ENCODE data around the gene UBE4A.
"Not testable (repeated sequence)": the region's sequence is repeated elsewhere in the genome, so short reads cannot be mapped to it uniquely, and the experiment has no call there.

UBE4A gene

GRCh38 chr11:118401880-118402590, 42.6 kb downstream of the UBE4A start:
- peak; percentile 51 for DNase-seq

- DNase-seq, result not testable (repeated sequence)
Measured at GRCh38 chr11:118402594-118402993, 43.2 kb downstream of the UBE4A start.

- DNase-seq, result no peak
Measured at GRCh38 chr11:118406599-118407166, 47.3 kb downstream of the UBE4A start.

GRCh38 chr11:118410055-118410745, 50.8 kb downstream of the UBE4A start:
- DNase-seq, result no peak

DNA sequence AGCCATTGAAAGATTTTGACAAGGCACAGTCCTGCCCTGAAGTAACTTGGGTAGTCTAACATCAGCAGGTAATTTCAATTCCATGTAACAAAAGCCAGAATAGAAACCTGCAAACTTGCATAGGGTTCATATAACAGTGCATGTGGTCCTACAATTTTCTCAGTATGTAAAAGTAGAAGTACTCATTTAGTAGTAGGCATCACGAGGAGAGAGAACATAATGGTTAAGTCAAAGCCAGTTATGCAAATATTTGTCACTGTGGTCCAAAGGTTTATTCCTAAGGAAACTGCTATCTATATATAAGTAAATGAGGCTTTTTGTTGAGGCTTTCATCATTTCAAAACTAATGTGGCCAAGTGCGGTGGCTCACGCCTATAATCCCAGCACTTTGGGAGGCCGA, 52.1 kb downstream of the UBE4A start:
- no peak for DNase-seq

GRCh38 chr11:118412921-118413320, 53.5 kb downstream of the UBE4A start:
- no peak for DNase-seq

DNA sequence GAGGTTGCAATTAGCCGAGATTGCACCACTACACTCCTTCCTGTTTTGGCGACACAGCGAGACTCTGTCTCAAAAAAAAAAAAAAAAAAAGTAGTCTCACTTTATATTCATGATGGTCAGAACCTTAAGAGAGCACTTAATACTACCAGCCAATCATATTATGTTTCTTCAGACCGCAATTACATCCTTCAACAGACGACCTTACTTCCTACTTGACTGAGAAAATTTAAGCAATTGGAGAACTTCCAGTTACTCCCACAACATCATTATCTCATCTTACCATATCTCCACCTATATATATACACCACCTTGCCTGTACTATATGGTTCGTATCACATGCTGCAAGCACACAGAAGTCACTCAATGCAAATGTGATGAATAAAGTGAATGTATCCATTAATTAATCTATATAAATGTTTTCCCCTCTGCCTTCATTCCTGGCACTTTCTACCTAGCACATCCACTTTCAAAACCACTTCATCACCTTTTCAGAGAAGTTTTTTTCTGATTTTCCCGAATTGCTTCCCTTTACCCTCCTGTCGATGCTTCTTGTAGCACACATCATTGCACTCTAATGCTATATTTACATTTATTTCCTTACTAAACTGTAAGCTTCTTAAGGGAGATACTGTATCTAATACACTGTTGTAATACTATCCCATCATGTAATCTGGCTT, 55.8 kb downstream of the UBE4A start:
- DNase-seq, result no peak

DNA sequence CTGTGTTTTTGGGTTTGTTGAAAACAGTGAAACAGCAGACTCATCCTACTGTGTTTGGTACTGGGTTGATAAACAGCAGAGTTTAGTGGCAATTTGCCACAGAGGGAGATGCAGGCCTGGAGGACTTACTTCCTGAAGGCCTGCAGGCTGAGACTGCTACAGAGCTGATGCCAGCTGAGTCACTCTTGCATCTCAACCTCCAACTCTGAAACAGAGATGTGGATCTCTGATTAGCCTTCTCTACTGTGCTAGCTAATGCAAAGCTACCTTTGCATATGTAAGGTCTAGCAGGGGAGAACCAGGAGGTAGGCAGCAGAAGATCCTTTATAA, 56.3 kb downstream of the UBE4A start:
- DNase-seq, result peak; percentile 52

DNA sequence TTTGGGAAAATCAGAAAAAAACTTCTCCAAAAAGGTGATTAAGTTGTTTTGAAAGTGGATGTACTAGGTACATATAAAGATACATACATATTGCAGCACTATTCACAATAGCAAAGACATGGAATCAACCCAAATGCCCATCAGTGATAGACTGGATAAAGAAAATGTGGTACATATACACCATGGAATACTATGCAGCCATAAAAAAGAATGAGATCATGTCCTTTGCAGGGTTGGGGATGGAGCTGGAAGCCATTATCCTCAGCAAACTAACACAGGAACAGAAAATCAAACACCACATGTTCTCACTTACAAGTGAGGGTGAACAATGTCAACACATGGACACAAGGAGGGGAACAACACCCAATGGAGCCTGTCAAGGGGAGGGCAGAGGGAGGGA, 57.5 kb downstream of the UBE4A start:
- DNase-seq, result not testable (repeated sequence)

DNA sequence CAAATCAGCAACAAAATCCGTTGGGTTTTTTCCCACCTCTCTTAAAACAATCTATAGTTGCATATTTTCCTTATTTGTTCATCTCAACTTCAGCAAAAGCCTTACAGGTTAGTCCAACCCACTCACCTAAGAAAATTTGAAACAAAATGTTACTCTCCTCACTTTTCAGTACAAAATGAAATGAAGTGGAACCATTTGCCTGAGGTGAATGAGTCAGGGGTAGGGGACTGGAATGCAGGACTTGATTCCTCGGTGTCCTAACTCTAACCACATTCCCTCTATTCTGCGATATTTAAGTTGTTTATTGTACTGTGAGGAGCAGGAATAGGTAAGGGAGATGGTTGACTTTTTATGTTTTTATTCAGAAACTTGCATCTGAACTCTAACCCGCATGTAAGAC, 58.4 kb downstream of the UBE4A start:
- DNase-seq, result no peak

- DNase-seq, result no peak
Measured at GRCh38 chr11:118418766-118419165, 59.4 kb downstream of the UBE4A start.

DNA sequence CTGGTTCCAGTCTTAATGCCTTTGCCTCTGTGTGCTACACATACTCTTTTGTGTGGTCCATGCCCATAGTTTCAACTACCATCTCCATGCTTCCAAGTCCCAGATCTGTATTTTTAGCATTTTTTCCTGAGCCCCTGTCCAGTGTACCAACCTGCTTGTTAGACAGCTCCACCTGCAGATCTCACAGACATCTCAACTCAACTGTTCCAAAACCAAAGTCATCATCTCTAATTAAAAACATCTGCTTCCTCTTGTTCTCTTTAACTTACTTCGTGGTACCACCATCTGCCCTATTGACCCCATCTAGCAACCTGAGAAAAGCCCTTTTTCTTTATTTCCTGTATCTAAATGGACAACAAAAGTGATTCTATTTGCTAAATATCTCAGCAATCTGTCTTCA, 68.3 kb downstream of the UBE4A start:
- DNase-seq, result no peak

DNA sequence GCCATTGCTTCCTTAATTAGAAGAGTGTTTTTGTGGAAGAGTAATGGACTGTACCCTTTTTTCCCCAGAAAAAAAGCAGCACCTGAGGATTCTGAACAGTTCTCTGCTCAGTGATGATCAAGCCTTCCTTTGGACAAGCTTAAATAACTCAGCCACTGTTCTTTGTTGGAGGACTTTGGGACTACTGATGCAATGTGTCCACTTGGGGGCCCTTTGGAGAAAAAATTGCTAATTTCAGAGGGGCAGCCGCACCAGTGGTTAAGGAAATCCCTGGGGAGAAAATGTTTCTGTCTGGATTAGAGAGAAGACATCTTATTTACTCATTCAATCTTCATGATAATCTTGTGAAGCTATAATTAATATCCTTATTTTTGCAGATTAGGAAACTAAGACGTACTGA, 71.6 kb downstream of the UBE4A start:
- DNase-seq, result peak; percentile 24

- peak; percentile 44 for DNase-seq
Measured at GRCh38 chr11:118434123-118434552, 74.7 kb downstream of the UBE4A start.

DNA sequence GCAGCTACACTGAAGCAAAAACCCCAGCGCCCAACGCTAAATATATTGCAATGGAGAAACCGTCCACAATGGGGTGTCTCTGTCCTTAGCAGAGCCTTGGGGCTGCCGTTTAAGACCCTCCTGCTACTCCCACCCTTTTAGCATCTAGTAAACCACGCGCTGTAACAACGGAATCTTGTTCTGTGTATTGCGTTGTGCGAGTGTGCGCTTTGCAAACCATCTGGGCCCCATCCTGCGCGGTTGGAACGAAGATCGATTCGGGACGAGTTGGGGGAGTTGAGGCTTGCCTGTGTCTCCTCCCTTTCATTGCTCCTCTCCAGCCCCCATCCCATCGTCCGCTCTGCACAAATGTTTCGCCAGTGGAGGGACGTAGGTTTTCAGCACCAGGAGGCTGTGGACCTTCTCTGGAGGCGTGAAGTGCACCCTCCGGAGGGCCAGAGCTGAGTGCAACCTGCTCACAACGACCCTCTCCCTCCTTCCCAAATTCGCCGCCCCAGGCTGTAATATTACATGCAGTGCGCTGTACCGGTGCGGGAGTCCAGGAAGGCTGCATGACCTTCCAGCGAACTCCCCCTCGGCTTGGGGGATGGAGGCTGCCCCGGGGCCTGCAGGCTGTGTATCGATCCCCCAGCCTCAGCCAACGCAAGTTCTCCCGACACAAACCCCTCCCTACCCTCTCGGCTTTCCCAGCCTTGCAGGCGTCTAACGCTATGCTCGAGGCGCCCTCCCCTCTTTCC, 75.3 kb downstream of the UBE4A start:
- DNase-seq, result peak; percentile 13

DNA sequence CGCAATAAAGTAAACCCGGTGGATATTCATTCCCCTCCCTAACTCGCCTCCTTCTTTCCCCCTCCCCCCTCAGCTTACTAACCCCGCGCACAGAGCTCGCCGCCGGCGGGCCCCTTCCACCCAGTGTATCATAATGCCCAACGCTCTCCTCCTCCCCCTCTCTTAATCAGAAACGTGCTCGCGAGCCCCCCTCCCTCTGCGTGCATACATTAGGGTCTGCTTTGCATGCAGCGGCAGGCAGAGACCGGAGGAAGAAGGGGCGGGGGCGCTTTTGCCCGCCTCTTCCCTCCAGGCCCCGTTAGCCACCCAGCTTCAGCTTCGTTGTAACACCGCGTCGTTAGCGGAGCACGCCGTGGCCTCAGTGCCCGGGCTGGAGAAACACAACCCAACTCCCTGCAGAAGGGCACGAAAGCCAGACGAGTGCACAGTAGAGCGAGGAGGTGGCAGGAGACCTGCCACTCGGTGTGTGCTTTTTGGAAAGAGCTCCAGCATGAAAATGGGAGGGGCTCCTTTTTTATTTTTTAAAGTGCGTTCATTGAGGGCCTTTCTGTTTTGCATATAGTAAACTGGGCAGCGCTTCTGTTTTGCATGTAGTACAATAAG, 76.0 kb downstream of the UBE4A start:
- peak; percentile 63 for DNase-seq

GRCh38 chr11:118435893-118436624, 76.7 kb downstream of the UBE4A start, which contains the start of gene KMT2A:
KMT2A (plus strand) TSS chr11:118436492; CDS start chr11:118436513, 21 bp downstream.
- DNase-seq, result peak; percentile 92

DNA sequence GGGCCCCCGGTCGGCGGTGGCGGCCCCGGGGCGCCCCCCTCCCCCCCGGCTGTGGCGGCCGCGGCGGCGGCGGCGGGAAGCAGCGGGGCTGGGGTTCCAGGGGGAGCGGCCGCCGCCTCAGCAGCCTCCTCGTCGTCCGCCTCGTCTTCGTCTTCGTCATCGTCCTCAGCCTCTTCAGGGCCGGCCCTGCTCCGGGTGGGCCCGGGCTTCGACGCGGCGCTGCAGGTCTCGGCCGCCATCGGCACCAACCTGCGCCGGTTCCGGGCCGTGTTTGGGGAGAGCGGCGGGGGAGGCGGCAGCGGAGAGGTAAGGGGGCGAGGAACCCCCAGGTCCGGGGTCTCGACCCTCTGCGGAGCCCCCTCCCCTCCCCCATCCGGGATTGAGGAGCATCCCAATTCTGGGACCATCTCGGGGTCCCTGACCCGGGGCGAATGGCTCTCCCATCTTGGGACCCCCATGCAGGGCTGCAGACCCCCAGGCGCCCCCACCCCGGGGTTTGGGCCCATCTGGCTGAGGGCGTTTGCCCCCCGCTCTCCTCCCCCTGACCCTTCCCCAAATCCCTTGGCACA, 77.3 kb downstream of the UBE4A start:
- DNase-seq, result no peak

DNA sequence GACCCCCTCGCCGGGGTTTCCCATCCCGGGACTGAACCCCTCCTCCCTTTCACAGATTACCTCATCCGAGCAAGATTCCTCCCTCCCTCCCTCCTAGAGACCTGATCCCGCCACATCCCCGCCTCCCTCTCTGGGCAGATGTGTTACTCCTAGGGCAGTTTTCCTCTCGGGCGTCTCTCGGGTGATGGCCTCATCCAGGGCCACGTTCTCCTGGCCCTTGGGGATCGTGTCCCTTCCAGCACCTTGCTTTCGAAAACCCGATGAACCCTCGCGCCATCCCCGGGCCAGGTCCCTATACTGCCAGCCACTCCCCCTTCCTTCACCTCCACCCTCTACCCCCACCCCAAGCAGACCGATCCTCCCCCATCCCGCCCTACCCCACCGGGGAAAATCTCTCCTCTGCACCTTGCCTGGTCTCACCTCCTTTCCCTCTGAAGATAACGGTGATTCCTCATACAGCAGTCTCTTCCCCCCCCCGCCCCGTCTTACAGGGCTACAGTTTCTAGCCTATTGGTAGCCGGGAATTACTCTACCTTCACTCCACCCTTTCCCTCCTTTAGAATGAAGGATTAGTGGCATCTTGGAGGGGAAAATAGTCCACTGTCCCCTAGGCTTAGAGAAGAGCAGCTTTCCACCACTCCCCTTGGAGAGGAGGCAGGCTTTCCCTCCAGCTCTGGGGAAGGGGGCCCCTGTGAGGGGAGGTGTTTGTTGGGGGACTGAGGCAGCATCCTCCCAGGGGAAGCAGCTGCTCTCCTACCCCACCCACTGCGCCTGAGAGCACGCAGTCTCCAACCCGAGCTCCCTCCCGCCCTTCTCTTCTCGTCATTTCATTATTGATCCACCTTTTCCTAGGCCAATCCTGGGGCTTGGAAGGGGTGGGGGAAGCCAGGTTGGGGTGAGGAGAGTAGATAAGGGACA, 78.1 kb downstream of the UBE4A start:
- no peak for DNase-seq

DNA sequence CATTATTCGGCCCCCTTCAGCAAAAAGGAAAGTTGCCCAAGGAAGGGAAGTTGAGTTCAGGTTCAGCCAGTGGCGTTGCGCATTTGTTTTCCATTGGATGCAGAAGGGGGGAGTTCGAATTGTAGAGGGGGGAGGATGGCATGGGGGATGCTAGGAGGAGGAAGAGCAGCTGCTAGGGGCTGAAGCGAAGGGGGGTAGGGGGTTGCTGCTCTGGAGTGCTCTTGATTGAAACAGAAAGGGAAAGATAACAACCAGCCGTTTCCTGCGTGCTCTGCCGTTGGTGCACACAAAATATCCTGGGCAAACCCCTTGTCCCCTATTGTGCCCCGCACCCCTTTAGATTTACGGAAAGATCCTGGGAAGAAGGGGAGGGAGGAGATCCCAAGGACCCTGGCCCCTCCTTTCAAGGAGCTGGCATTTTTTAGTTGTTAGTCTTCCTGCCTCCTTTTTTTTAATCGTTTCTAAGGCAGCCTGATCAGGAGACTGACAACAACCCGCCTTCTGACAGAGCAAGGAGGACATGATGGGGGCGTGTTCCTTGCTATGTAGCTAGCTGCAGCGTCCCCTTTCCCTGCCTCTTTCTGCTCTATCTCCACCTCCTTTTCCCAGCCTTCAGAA, 79.0 kb downstream of the UBE4A start:
- peak; percentile 19 for DNase-seq
